Sigmoid colon (tissue), 7 donors: ENCODE results near the gene NTMT2. TPM values are rescaled to one million over a fixed set of nuclear protein-coding genes. Genes with fewer than 3 reads are reported as not detected.
A peak's percentile ranks its signal among the peaks of the same experiment; 100 is the strongest.

Experiments used
- DNase-seq: peaks from one replicate; pipeline ENCODE4 v3.0.0-alpha.2; 2019
- H3K27ac ChIP-seq, 4 donors: fragments of 200-600 bp; sonication (generic); one replicate each; pipeline ENCODE4 v1.5.1; 2016 to 2019; ENCODE audit warnings: mild to moderate bottlenecking in 1 of 4
- H3K27me3 ChIP-seq, 3 donors: fragments of 200-600 bp; sonication (generic); one replicate each; pipeline ENCODE4 v1.5.1; 2019; ENCODE audit warnings: mild to moderate bottlenecking in 1 of 3
- H3K36me3 ChIP-seq, 4 donors: fragments of 200-600 bp; sonication (generic); one replicate each; pipeline ENCODE4 v1.5.1; 2016 to 2019
- H3K4me1 ChIP-seq, 4 donors: fragments of 200-600 bp; sonication (generic); one replicate each; pipeline ENCODE4 v1.5.1; 2017 to 2019
- H3K4me3 ChIP-seq, 4 donors: fragments of 200-600 bp; sonication (generic); one replicate each; pipeline ENCODE4 v1.5.1; 2017 to 2019; ENCODE audit warnings: mild to moderate bottlenecking in 2 of 4, moderate library complexity in 1 of 4
- H3K9me3 ChIP-seq, 4 donors: fragments of 200-600 bp in 3 of 4; sonication (generic) in 3 of 4; one replicate each; pipeline versions ENCODE4 v1.5.1 to v1.6.1; 2013 to 2019
- EP300 ChIP-seq, 4 donors: sonication (generic); formaldehyde crosslinking; IDR thresholded peaks; one replicate each; pipeline ENCODE4 v1.6.1; 2017; ENCODE audit warnings: antibody characterized with exemption in 4 of 4
- POLR2A ChIP-seq, 2 donors: fragments of 450-650 bp; IDR thresholded peaks; one replicate each; pipeline ENCODE4 v1.6.1; 2016; ENCODE audit warnings: antibody characterized with exemption in 2 of 2, mild to moderate bottlenecking in 2 of 2, moderate library complexity in 2 of 2
- POLR2AphosphoS5 ChIP-seq, 4 donors: sonication (generic); formaldehyde crosslinking; IDR thresholded peaks; one replicate each; pipeline ENCODE4 v1.6.1; 2017; ENCODE audit warnings: antibody characterized with exemption in 4 of 4
- WGBS, 2 donors: extraction: QIAGEN DNeasy Blood & Tissue Kit; methylation state at CpG; one replicate each; pipeline ENCODE4 v1.1.7; 2013; 5-methylcytosine and 5-hydroxymethylcytosine counted together
- intact Hi-C: fragments of 100-400 bp; cut with DNase I; formaldehyde crosslinking; loops from one replicate; pipeline ENCODE4 v1.15.1; 2023
- polyA plus RNA-seq, 3 donors: library from polyadenylated mRNA; stranded (reverse); fragments of 200-250 nt; gene quantifications; one replicate each; pipeline ENCODE4 v1.2.3, GENCODE V29; 2013
- total RNA-seq, 4 donors: library from RNA; depleted of rRNA; stranded (reverse); fragments of >200 nt; gene quantifications; one replicate each; pipeline ENCODE4 v1.1.0, GENCODE V29; 2016
- TF ChIP-seq, protein P1 (sequence below), 4 experiments: fragments of 450-650 bp in 3 of 4; fragments of 200-600 bp in 1 of 4; IDR thresholded peaks; one replicate each; pipeline ENCODE4 v1.5.1; 2016 to 2019; ENCODE audit warnings: antibody characterized with exemption in 4 of 4, mild to moderate bottlenecking in 3 of 4, moderate library complexity in 2 of 4
- donor health status: healthy with polysubstance abuse.
- donor health status: Bipolar disorder and iron deficiency.
- donor health status: healthy.

Gene NTMT2
- total and polyA plus RNA-seq, 7 donors: not detected

DNA sequence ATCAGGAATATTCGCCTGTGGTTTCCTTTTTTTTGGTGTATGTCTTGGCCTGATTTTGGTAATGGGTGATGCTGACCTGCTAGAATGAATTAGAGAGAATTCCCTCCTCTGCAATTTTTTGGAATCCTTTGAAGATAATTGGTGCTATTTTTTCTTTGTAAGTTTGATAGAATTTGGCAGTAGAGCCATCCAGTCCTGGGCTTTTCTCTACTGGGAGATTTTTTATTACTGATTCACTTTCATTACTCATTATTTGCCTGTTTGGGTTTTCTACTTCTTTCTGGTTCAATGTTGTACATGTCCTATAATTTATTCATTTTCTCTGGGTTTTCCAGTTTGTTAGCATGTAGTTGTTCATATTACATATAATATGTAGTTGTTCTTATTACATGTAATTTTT, 48.7 kb downstream of the NTMT2 start:
- Histone ChIP-seq H3K27me3 (no peaks in the 10 kb centered on the region), H3K4me1 (no peaks in the 10 kb centered on the region), H3K36me3 (no peaks in the 10 kb centered on the region), H3K27ac (no peak overlapping the region), H3K4me3 (no peak overlapping the region), H3K9me3 (no peaks in the 10 kb centered on the region)
- intact Hi-C loops: no loop called here
- TF ChIP-seq EP300 (IDR thresholded peaks at IDR 0.05) (no peak), POLR2AphosphoS5 (IDR thresholded peaks at IDR 0.05) (no peak), POLR2A (IDR thresholded peaks at IDR 0.05) (no peak)
- TF ChIP-seq, protein P1, sequence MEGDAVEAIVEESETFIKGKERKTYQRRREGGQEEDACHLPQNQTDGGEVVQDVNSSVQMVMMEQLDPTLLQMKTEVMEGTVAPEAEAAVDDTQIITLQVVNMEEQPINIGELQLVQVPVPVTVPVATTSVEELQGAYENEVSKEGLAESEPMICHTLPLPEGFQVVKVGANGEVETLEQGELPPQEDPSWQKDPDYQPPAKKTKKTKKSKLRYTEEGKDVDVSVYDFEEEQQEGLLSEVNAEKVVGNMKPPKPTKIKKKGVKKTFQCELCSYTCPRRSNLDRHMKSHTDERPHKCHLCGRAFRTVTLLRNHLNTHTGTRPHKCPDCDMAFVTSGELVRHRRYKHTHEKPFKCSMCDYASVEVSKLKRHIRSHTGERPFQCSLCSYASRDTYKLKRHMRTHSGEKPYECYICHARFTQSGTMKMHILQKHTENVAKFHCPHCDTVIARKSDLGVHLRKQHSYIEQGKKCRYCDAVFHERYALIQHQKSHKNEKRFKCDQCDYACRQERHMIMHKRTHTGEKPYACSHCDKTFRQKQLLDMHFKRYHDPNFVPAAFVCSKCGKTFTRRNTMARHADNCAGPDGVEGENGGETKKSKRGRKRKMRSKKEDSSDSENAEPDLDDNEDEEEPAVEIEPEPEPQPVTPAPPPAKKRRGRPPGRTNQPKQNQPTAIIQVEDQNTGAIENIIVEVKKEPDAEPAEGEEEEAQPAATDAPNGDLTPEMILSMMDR (IDR thresholded peaks at IDR 0.05): no peak
- no peak for DNase-seq
- 82 to 86% methylated on average over 1 of the region's 1 CpG for WGBS, 2 donors

DNA sequence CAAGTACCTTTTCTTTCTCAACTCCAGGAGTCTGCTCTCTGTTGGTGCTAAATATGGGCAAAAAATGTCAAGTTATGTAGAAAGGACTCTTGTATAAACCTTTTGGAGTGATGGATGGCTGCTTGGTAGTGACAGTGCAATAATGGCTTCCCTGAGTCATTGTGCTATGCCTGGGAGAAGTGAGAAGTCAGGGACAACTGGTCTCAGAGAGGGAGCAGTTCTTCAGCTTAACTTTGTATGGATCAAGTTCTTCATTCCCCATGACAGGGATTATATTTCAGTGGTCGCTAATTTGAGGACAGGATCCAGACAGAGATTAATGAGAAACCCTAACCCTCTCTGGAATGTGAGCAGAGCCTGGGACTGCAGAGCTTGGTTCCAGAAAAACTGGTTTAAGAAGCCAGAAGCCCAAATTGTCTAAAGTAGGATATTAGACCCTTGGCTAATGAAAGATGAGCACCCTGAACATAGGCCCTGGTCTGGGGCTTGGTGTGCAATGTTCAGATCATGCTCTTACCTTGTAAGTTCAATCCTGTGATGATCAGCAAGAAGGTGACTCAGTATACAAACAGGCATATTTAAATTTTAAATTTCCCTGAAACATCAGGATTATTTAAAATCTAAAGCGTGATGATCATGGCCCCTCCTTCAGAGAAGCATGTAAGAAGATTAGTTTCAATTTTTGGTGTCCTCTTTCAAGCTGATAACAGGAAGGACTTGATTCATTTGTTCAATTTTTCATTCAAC, 50.9 kb downstream of the NTMT2 start:
- TF ChIP-seq, protein P1 (IDR thresholded peaks at IDR 0.05): no peak
- TF ChIP-seq EP300 (IDR thresholded peaks at IDR 0.05) (no peak), POLR2A (IDR thresholded peaks at IDR 0.05) (no peak), POLR2AphosphoS5 (IDR thresholded peaks at IDR 0.05) (no peak)
- no peak overlapping the region for H3K27ac ChIP-seq
- intact Hi-C loops: no loop called here
- no peak overlapping the region for H3K4me3 ChIP-seq
- WGBS, 2 donors: 77 to 87% methylated on average over 2 of the region's 2 CpGs
- no peaks in the 10 kb centered on the region for H3K9me3 ChIP-seq
- H3K27me3 ChIP-seq: no peaks in the 10 kb centered on the region
- no peaks in the 10 kb centered on the region for H3K36me3 ChIP-seq
- DNase-seq: no peak
- H3K4me1 ChIP-seq: no peaks in the 10 kb centered on the region

DNA sequence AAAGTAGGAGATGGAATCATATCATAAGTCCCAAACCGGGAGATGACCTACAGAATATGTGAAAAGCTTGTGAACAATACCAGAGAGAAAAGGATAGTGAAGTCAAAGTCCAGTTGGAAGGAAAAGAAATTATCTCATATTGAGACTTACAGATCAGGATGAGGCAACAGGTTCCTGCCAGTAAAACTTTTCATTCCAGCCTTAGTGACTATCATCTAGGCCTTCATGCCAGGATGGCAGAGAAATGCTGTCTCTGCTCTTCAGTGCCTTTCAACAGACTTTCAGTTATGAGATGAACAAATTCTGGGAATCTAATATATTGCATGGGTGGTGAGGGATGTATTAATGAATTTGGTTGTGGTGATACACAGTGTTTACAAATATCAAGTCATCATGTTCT, 52.3 kb downstream of the NTMT2 start:
- TF ChIP-seq POLR2AphosphoS5 (IDR thresholded peaks at IDR 0.05) (no peak), POLR2A (IDR thresholded peaks at IDR 0.05) (no peak), EP300 (IDR thresholded peaks at IDR 0.05) (no peak)
- TF ChIP-seq, protein P1 (IDR thresholded peaks at IDR 0.05): no peak
- no peaks in the 10 kb centered on the region for H3K9me3 ChIP-seq
- intact Hi-C loops: no loop called here
- no peaks in the 10 kb centered on the region for H3K4me1 ChIP-seq
- no peaks in the 10 kb centered on the region for H3K27me3 ChIP-seq
- no peak overlapping the region for H3K27ac ChIP-seq
- no peaks in the 10 kb centered on the region for H3K36me3 ChIP-seq
- DNase-seq: no peak
- no peak overlapping the region for H3K4me3 ChIP-seq
- WGBS, 2 donors: 83 to 86% methylated on average over 1 of the region's 1 CpG

DNA sequence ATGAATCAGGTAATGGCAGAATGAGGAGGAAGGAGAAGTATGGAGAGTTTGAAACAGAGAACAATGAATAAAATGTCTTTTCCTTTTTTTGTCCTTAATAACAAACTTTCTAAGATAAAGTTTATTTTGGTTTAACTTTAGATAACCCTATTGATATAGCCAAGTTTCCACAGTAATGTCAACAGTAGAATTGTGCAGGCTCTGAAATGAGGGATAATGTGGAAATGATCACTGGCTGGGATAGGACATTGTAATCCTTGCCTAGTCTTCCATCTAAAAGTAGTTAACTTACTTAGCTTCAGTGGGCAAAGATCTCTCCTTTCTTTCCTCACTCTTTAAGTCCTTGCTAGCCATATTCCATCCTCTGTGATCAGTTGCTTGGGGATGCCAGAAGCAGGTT, 52.8 kb downstream of the NTMT2 start:
- no peak for DNase-seq
- Histone ChIP-seq H3K27ac (no peak overlapping the region), H3K36me3 (no peaks in the 10 kb centered on the region), H3K4me1 (no peaks in the 10 kb centered on the region), H3K4me3 (no peak overlapping the region), H3K27me3 (no peaks in the 10 kb centered on the region), H3K9me3 (no peaks in the 10 kb centered on the region)
- intact Hi-C loops: no loop called here
- TF ChIP-seq POLR2AphosphoS5 (IDR thresholded peaks at IDR 0.05): no peak

DNA sequence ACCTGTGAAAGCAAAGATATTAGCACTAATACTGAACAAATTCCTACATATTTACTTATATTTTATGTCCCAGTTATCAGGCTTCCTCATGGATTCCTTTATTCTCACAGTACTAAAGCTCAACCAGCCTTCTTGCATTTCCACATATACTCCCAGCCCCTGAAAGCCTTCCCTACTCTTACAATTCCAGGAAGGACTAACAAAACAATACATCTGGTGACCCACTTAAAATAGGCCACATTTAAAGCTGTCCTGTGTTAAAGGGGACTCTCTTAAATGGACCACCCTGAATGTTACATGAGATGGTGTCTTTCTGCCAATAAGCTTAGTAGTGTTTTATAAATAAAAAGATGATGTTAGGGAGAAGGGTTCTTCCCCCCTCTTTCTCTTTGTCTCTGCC, 54.4 kb downstream of the NTMT2 start:
- intact Hi-C loops: no loop called here
- H3K4me3 ChIP-seq: no peak overlapping the region
- TF ChIP-seq EP300 (IDR thresholded peaks at IDR 0.05) (no peak), POLR2A (IDR thresholded peaks at IDR 0.05) (no peak), POLR2AphosphoS5 (IDR thresholded peaks at IDR 0.05) (no peak)
- TF ChIP-seq, protein P1 (IDR thresholded peaks at IDR 0.05): no peak
- H3K27me3 ChIP-seq: no peaks in the 10 kb centered on the region
- DNase-seq: no peak
- peak overlapping the region in 1 of 4 donors; percentile 62 for H3K27ac ChIP-seq
- H3K36me3 ChIP-seq: no peaks in the 10 kb centered on the region
- no peaks in the 10 kb centered on the region for H3K9me3 ChIP-seq
- H3K4me1 ChIP-seq: no peaks in the 10 kb centered on the region
